GM18870 (cell line): ENCODE data around the gene SLC4A1.

Experiments used
- ATAC-seq: cut with Tn5 transposase; IDR thresholded peaks from one replicate; pipeline ENCODE4 v1.9.1; 2021; ENCODE audit warnings: moderate library complexity; ENCODE audit not compliant: unreplicated experiment

SLC4A1 gene

GRCh38 chr17:44284024-44284400 is 16.1 kb upstream of the SLC4A1 start:
- no peak for ATAC-seq

GRCh38 chr17:44283344-44284023 is 15.5 kb upstream of the SLC4A1 start:
- ATAC-seq: no peak

- no peak for ATAC-seq
Observed at GRCh38 chr17:44282264-44282663, 14.3 kb upstream of the SLC4A1 start.

- no peak for ATAC-seq
Observed at GRCh38 chr17:44281570-44281969, 13.6 kb upstream of the SLC4A1 start.

- no peak for ATAC-seq
Observed at GRCh38 chr17:44280392-44280937, 12.5 kb upstream of the SLC4A1 start.

GRCh38 chr17:44279666-44280391 is 11.9 kb upstream of the SLC4A1 start:
- no peak for ATAC-seq

GRCh38 chr17:44279346-44279665 is 11.4 kb upstream of the SLC4A1 start:
- no peak for ATAC-seq

- no peak for ATAC-seq
Observed at GRCh38 chr17:44277976-44278375, 10.0 kb upstream of the SLC4A1 start.

- no peak for ATAC-seq
Observed at GRCh38 chr17:44273607-44274006, 5.7 kb upstream of the SLC4A1 start.

GRCh38 chr17:44272954-44273353 is 5.0 kb upstream of the SLC4A1 start:
- no peak for ATAC-seq

- no peak for ATAC-seq
Observed at GRCh38 chr17:44272321-44272951, 4.5 kb upstream of the SLC4A1 start.

GRCh38 chr17:44269535-44270240 is 1.8 kb upstream of the SLC4A1 start:
- no peak for ATAC-seq

- no peak for ATAC-seq
Observed at GRCh38 chr17:44268709-44269534, 987 bp upstream of the SLC4A1 start.

GRCh38 chr17:44267165-44267455 is 825 bp downstream of the SLC4A1 start:
- ATAC-seq: no peak

- no peak for ATAC-seq
Observed at GRCh38 chr17:44266402-44267164, 1.4 kb downstream of the SLC4A1 start.

- ATAC-seq: no peak
Observed at GRCh38 chr17:44263345-44263902, 4.5 kb downstream of the SLC4A1 start.

GRCh38 chr17:44262654-44263225 is 5.2 kb downstream of the SLC4A1 start:
- ATAC-seq: no peak

- no peak for ATAC-seq
Observed at GRCh38 chr17:44260296-44260695, 7.6 kb downstream of the SLC4A1 start.

- no peak for ATAC-seq
Observed at GRCh38 chr17:44258811-44259351, 9.1 kb downstream of the SLC4A1 start.
